Myocyte (in vitro differentiated cells): ENCODE results near the gene IL22. TPM values are rescaled to one million over a fixed set of nuclear protein-coding genes. Genes with fewer than 3 reads are reported as not detected.

Experiments
- DNase-seq: peaks from one replicate; pipeline ENCODE4 v3.0.0-alpha.2; 2012; ENCODE audit warnings: low read depth
- polyA plus RNA-seq: library from polyadenylated mRNA; unstranded; fragments of >200 nt; gene quantifications from one replicate; pipeline ENCODE4 v1.2.1, GENCODE V29; 2012; ENCODE audit warnings: missing spikeins
- total RNA-seq: library from RNA; depleted of rRNA; stranded (reverse); fragments of >200 nt; gene quantifications from 2 replicates; pipeline ENCODE4 v1.2.3, GENCODE V29; 2014

IL22 gene
- total RNA-seq = not detected in 2 replicates
- polyA plus RNA-seq = not detected

DNA sequence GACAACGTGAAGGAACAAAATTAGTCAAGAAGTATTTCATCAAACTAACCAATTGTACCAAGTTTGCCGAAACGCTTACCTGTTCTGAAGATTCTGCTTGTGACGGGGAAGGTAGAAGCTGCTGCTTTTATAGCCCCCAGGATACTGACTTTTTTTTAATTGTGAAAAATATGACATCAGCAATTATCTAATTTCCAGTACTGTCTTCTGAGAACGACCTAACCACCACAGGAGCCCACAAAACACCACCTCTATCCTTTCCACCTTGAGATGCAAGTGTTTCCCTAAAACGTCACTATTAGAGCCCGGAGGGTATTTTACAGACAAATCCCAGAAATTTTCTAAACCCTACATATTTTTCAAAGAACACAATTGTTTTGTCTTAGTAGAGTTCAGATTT lies at the start of gene IL22:
Gene IL22, minus strand, starts transcription at position 101 of the 400 bp plus-strand sequence. CDS start 156 bp downstream, outside the sequence.
- DNase-seq = no peak

GRCh38 chr12:68297929-68298328 lies 44.5 kb upstream of the IL22 start:
- no peak for DNase-seq

DNA sequence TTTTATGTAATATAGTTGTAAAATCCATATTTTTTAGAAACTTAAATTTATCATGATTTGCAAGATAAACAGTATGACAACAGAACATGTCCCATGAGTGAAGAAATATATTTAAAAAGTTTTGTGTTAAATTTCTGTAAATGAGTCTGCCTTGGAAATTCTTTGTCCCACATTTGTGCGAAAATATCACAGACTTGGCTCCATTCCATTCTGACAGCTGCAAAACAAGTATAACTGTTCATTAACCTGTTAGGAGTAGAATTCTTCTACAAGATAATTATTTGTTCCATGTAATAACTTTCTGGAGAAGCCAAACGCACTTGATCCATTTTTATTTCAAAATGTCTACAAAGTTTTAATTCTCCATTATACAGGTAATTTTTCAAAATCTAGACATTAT lies 40.8 kb upstream of the IL22 start:
- DNase-seq = peak; percentile 75

GRCh38 chr12:68293347-68293746 lies 39.9 kb upstream of the IL22 start:
- DNase-seq = no peak

DNA sequence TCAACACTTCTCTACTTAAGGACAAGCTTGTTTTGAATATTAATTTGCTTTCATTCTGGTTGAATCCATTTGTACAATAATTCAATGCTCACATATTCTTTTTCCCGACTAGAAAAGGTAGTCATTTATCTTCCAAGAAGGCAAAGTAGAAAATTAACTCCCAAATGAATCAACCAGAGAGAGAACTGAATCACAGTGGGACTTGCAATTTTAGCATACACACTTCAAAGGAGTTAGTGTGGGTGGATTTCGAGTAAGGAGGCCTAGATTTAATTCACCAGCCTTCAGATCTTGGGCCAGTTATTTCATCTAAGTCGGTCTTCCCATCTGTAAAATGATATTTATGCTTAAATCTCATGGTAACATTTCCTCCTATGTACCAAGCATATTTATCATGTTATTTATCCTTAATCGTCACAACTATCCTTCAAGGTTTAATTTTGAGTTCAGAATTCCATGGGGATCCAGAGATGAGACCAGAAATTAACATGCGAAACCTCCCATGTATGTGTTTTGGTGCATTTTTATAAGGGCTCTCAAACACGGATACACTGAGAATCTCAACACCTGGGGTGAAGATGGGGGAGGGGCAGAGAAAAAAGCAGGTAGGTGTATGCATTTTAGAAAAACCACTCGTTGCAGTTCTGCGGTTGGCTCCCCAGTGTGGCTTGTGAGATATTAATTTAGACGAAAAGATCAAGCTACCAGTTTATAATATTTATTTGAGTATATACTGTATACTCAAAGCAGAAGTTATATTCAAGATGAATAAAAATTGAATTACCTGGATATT lies 38.9 kb upstream of the IL22 start:
- DNase-seq = no peak

GRCh38 chr12:68291396-68292036 lies 38.1 kb upstream of the IL22 start:
- DNase-seq = no peak

GRCh38 chr12:68290126-68290525 lies 36.7 kb upstream of the IL22 start:
- DNase-seq = no peak

- no peak for DNase-seq
These were observed 33.7 kb upstream of the IL22 start for GRCh38 chr12:68287106-68287505.

DNA sequence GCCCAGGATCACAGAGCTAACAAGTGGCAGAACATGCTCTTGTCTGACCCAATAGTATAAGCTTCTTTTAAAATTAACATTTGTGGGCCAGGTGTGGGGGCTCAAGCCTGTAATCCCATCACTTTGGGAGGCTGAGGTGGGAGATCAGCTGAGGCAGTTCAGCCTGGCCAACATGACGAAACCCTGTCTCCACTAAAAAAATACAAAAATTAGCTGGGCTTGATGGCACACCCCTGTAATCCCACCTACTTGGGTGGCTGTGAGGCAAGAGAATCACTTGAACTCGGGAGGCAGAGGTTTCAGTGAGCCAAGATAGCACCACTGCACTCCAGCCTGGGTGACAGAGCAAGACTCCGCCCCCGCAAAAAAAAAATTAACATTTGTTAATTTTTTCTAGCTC lies 33.0 kb upstream of the IL22 start:
- no peak for DNase-seq

GRCh38 chr12:68285541-68285940 lies 32.1 kb upstream of the IL22 start:
- no peak for DNase-seq

DNA sequence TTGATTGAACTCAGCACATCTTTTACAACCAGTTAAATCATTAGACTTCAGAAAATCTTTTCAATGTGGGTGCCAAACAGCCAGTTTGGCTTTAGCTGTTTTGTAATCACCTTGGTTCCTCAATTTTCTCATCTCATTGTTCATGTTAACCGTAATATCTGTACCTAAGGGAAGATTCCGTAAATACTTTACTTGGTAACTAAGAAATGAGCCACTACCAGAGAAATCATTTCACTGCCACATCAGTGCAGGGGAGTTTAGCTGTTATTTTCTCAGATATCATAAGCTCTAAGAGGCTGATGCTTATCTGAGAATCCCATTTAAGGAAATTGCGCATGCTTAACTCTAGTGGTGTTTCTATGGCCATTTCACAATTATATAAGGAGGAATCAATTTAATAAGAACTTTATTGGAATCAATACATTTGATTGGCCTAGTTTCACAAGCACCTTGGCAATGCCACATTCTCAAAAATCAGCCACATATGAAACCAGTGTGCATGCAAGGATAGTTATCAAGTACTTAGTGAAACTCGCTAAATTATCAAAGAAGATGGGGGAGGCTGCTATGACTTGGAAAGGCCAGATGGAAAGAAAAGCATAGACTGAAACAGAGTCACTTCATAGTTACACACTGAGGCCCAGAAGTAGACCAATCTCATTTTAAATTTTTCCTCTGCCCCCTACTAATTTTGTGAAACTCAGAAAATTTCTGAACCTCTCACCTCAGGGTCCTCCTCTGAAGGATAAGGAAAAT lies 28.1 kb upstream of the IL22 start:
- no peak for DNase-seq

DNA sequence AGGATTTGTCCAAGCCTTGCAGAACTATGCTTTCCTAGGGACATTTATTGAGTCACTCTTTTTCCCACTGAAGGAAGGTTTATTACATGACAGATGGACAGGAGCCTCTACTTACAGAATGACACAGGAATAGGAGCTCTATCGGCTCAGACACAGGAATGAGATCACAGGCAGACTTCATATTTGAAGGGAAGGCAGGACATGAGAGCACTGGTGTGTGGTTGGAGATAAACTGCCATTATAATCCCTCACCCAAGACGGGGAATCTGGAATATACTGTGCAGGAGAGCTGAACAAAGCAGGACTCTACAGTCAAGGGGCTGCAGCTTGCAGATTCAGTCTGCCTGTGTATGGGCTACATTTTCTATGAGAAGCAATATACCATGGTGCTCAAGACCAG lies 26.8 kb upstream of the IL22 start:
- no peak for DNase-seq

DNA sequence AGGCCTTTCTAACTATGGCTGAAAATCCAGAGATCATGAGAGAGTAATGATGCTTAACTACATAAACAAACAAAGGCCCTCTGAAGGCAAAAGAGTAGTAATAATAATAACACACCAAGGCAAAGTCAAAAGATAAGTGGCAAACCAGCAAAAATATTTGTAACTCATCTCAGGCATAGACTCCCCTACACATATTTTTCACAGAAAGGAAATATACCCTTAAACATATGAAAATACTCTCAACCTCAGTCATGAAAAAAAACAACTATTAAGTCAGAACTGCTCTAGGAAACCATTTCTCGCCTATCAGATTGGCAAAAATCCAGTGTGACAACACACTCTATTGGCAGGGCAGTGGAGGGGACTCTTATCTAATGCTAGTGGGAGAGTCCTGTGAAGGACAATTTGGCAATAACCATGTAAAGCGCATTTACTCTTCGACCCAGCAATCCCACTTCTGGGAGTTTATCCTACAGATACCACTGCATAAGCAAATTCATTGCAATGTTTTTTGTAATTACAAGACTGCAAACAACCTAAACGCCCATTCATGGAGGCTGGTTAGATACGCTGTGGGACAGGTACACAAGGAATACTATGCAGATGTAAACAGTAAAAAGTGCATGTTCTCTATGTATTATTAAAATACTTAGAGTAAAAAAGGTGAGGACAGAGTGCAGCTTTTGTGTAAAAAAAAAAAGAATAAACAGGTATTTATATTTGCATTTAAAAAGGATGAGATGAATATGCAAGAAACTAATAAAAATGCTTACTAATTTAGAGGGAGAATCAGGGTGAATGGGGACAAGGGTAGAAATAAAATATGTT lies 26.0 kb upstream of the IL22 start:
- DNase-seq = no peak

DNA sequence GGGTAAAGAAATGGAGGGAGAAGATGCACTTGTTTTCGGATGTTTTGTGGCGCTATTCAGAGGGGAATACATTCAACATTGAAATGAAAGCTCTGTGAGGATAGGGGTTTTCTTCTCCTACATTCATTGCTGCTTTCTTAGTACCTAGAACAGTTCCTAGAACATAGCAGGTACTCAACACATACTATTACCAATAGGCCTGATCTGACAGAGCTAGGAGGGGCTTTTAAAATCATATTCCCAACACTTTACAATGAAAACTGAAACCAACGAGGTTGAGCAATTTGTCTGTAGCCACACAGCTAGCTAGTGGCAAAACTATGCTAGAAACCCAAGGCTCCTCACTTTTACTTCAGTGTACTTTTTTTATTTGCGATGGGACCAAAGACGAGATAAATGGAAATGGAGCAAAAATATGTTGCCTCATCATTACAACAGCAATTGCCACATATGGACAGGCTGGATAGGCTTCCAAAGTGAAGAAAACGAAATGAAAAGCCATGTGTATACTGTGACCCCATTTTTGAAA lies 23.1 kb upstream of the IL22 start:
- no peak for DNase-seq

GRCh38 chr12:68272732-68273131 lies 19.3 kb upstream of the IL22 start:
- DNase-seq = no peak

DNA sequence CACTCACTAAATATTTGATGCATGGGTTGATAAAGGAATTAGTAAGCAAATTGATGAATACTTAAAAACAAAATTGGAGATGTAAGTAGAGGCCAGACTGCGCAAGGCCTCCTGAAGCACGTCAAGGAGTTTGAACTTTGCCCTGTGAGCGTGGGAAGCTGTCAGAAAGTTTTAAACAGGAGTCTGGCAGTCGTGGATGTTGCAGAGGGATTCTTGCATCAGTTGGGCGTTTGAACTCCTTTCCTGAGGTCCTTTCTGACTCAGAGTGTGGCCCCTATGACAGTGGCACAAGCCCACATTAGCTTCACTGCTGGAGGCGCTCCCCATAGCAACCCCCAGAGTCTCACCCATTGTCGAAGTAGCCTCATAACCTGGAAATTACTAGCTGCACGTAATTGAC lies 17.9 kb upstream of the IL22 start:
- DNase-seq = no peak

DNA sequence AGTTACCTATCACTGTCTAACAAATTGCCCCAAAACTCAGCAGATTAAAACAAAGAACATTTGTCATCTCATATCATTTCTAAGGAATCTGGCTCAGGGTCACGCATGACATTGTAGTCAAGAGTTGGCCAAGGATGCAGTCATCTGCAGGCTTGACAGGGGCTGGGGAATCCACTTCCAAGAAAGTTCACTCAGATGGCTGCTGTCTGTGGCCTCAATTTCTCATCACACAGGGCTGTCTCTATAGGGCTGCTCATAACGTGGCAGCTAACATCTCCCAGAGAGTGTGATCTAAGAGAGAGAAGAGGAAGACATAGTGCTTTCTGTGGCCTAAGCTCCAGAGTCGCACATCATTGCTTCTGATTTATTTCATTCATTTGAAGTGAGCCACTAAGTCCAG lies 17.0 kb upstream of the IL22 start:
- DNase-seq = no peak

DNA sequence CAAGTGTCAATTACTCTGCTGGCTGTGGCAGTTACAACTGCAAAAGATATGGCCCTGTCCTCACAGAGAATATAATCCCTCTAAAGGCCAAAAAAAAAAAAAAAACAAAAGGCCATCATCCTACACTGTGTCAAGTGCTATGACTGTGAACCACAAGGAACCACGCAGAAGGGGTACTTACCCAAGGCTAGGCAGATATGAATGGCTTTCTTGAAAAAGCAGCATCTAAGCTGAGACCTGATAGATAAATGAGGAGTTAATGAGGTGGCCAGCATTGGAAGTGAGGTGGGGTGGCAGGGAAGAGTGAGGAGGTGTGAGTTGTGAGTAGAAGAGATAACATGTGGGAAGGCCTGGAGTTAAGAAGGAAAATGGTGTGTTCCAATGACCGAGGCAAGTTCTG lies 16.4 kb upstream of the IL22 start:
- no peak for DNase-seq

DNA sequence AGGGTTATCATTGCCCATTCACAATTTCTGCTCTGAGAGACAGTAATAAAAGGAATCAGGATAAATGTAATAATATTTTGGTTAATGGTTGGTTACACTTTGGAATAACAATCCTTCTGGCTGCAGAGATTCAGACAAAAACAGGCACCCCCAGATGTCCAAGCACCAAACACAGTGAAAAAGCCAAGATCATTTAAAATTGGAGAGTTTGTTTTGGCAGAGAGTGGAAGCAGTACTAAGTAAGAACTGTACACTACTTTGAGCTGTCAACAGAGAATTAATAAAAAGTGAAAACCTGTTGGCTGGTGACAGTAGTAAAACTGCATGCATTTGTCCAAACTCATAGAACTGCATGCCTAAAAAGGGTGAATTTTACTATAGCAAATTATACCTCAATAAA lies 15.6 kb upstream of the IL22 start:
- DNase-seq = no peak

DNA sequence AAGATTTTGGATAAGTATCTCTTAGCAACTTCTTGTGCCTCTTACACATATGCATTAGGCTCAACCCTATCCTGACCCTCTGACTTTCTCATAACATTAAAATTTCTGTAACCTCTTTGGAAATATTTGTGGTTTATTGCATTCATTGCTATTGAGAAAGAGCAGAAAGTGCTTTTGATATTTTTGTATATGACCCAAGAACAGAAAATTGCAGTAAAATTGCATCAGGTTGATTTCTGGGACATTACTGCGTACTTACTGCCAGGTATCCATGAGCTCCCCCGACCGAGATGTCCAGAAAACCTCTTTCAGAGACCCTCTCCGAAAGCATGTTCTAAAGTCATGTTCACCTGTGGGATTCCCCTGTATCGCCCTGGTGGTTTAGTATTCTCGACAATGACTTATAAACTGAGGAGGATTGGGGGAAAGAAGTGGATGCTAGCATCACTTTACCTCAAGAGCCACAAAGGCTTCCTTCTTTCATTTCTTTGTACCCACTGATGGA lies 14.5 kb upstream of the IL22 start:
- DNase-seq = no peak

- no peak for DNase-seq
These were observed 11.5 kb upstream of the IL22 start for GRCh38 chr12:68264857-68265256.
